Metanephros (tissue), 2 donors: Measurements from ENCODE around the gene CD151. TPM values are rescaled to one million over a fixed set of nuclear protein-coding genes. Genes with fewer than 3 reads are reported as not detected.

Experiments
- small RNA-seq: library from RNA; depleted of rRNA; stranded (forward); fragments of <200 nt; gene quantifications from one replicate; pipeline ENCODE3, GENCODE V24; 2014; ENCODE audit warnings: low replicate concordance
- total RNA-seq: library from RNA; depleted of rRNA; stranded (reverse); fragments of >200 nt; gene quantifications from one replicate; pipeline ENCODE4 v1.2.3, GENCODE V29; 2014

The CD151 gene
- total RNA-seq, result 153 TPM

DNA sequence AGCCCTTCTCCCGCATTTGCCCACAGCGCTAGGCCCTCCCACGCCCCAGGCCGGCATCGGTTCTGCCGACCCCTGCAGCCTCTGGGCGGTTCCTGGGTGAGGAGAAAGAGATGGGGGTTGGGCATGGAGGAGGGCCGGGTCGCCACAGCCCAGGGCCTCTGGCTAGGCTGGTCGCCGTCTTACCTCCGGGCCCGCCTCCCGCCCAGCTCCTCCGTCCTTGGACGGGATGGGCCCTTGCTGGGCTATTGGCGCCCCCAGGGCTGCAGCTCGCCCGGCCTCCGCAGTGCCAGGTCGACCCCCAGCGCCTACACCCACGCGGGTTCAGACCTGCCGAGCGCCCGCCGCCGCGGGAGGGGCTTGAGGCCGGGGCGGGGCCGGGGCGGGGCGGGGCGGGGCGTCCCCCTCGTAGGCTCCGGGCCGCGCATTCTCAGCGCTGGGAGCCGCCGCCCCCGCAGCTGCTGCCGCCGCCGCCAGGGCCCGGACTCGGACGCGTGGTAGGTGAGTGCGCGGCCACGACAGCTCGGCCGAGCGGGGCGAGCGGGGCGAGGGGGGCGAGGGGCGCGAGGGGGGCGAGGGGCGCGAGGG lies at the start of gene CD151:
CD151 (plus strand) TSS at position 424 of the 585 bp plus-strand sequence. CDS start 3,118 bp downstream, outside the sequence.

DNA sequence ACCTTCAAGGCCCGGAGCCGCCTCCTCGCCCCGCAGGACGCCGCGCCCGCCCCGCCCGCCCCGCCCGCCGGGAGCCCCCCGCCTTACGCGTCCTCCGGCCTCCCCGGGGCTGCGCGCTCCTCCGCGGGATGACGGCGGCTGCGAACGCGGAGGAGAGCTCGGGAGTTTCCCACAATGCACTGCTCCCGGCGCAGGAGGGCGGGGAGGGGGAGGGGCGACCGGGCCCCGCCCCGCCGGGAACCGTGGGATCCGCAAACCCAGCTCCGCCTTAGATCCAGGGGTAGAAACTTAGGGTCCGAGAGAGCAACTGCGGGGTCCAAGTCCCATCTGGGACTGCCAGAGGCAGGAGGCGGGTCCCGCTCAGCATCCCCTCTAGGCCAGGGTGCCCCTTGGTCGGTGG lies 42.8 kb upstream of the CD151 start, which contains the start of gene CEND1:
CEND1 (minus strand) TSS at position 148 of the 400 bp plus-strand sequence. CDS start 1,514 bp downstream, outside the sequence.

DNA sequence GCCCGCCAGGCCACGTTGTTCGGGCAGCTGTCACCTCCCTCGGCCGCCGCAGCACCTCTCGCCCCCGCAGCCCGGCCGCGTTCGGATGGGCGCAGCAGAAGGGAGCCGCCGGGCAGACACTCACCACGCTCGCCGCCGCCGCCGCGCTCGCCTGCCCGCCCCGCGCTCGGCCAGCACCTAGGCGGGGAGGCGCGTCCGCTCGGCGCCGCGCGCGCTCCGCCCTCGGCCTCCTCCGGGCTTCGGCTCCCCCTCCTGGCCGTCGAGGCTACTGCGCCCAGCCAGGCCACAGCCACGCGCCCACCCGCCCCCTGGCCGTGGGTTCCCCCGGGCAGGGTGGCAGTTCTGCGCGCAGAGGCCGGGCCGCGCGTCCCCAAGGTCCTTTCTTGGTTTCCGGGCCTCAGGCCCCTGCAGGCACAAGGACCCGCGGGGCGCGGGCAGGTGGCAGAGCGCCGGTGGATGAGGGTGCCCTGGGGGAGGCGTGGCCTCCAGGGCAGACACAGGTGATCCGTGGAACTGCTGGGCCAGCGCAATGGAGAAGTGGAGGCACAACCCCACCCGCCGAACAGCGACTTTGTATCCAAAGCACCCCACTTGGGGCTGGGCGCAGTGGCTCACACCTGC lies 34.5 kb upstream of the CD151 start, which contains the start of gene SLC25A22:
SLC25A22 (minus strand) TSS at position 189 of the 621 bp plus-strand sequence. CDS start 3,275 bp downstream, outside the sequence.

DNA sequence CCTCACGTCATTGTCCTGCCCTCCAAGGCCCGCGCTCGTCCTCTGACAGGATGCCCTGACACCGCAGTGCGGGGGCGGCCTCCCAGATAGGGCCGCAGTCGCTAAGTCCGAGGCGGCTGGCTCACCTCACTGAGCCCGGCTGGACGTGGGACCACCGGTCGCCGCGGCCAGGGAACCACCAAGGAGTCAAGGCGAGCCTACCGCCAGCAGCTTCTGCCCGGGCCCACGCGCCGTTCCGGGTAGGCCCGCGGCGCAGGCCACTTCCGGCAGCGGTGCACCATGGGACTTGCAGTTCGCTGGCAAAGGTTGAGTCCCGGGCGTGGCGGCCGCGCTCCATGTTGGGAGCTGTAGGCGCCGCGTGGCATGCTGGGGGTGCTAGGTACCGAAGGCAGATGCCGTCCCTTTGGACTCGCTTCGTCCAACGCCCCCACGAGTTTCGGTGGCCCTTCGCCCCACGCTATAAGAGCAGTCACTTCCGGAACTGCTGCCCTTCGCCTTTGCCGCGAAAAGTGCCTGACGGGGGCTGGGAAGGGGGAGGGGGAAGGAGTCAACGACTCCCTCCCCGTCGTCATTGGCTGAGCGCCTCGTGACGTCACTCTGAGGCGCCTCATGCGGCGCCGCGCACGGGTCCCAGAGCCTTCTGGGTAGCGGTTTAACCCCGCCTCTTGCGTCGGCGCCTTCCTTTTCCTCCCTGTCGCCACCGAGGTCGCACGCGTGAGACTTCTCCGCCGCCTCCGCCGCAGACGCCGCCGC lies 23.3 kb upstream of the CD151 start, which contains the start of gene RPLP2:
RPLP2 (plus strand) TSS at position 681 of the 753 bp plus-strand sequence. CDS start 268 bp downstream, outside the sequence.

DNA sequence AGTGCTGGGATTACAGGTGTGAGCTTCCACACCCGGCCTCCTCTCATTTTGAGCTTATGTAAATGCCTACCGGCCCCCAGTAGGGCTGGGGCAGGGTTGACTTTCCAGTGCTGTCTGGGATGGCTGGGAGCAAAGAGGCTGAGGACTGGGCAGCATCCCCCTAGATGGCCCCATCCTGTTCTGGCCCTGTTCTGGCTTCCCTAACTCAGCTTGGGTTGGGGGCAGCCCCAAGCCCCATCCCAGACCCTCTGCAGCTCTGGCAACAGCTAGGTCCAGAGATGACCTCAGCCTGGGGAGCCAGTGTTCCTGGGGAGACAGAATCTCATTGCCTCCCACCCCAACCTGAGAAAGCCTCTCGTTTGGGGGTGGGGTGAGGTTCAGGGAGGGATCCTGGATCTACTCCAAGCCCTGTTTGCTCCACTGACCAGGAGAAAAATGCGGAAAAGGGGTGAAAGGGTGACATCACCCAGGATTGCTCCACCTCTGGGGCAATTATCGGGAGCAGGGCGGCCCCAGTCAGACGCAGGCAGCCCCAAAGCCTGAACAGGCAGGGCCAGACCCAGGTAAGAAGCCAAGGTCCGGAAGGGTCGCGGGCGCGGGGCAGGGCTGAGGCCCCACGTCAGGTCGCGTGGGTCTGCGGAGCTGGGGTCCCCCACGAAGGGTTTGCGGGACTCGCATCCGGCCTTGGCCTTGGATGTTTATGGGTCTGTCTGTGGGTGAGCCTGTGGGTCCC lies 14.2 kb upstream of the CD151 start, which contains the start of gene PNPLA2:
PNPLA2 (plus strand) TSS at position 519 of the 733 bp plus-strand sequence. CDS start 805 bp downstream, outside the sequence.

DNA sequence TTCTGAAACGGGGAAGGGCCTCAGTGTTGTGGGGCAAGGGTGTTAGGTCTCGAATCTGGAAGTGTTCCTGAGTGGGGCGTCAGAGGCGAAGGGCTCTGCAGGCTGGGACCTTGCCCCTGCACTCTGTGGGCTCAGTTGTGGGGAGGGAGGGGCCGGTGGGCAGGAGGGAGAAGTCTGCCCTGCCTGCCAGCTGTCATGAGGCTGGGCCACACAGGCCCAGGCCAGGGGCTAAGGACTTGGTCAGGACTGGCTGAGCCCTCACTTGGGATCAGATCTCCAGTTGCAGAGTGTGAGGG lies 4.9 kb upstream of the CD151 start, which contains the start of gene CRACR2B:
CRACR2B (plus strand) TSS at position 23 of the 296 bp plus-strand sequence. CDS start 689 bp downstream, outside the sequence.

DNA sequence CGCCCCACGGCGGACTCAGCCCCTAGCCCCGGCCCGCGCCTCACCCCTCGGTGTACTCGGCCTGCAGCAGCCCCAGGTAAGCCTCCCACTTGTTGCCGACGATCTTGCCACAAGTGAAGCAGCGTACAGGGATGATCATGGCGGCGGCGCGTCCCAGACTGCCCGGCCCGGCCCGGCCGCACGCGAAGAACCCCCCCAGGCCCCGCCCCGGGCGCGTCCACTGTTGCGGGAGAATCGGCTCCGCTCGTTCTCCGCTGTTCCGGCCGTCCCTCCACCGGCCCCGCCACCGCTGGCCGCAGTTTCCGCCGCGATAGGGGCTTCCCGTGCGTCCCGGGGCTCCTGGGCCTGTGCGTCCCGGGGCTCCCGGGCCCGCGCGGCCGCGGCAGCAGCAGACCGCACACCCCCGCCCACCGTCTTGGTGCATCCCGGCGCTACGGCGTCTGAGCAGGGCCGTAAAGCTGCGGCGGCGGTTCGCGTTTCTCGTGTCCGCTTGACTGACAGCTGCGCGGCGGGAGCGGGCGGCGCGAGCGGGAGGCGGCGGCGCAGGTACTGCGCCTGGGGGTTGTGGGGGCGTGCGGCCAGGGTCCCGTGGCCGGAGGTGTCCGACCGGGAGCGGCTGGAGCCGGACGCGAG lies 9.7 kb downstream of the CD151 start, which contains the start of the genes POLR2L and TSPAN4:
POLR2L (minus strand) TSS at position 160 of the 633 bp plus-strand sequence; CDS start at position 139, 21 bp downstream.
TSPAN4 (plus strand) TSS at position 483 of the 633 bp plus-strand sequence. CDS start 7,453 bp downstream, outside the sequence.

Small RNAs within 50 kb of the gene (small RNA-seq; reads per million reads assigned to genes)
- not detected for gene SNORA52

Other genes starting within 250 kb of the CD151 start
- 18.1 TPM for gene IRF7, start 217.0 kb upstream of the CD151 start, total RNA-seq
- 21.3 TPM for gene CDHR5, start 208.0 kb upstream of the CD151 start, total RNA-seq
- 7.6 TPM for gene SCT, start 205.8 kb upstream of the CD151 start, total RNA-seq
- 1.3 TPM for gene DRD4, start 195.7 kb upstream of the CD151 start, total RNA-seq
- gene DEAF1, start 137.7 kb upstream of the CD151 start, total RNA-seq, result 27.9 TPM
- gene TMEM80, start 137.1 kb upstream of the CD151 start, total RNA-seq, result 16.8 TPM
- gene EPS8L2, start 126.7 kb upstream of the CD151 start, total RNA-seq, result 137 TPM
- 118 TPM for gene TALDO1, start 85.5 kb upstream of the CD151 start, total RNA-seq
- 67.5 TPM for gene GATD1, start 55.5 kb upstream of the CD151 start, total RNA-seq
- 0.12 TPM for gene CEND1, start 42.9 kb upstream of the CD151 start, total RNA-seq
- gene SLC25A22, start 34.7 kb upstream of the CD151 start, total RNA-seq, result 10.7 TPM
- gene PIDD1, start 27.7 kb upstream of the CD151 start, total RNA-seq, result 19.7 TPM
- 558 TPM for gene RPLP2, start 23.0 kb upstream of the CD151 start, total RNA-seq
- 76.7 TPM for gene PNPLA2, start 14.0 kb upstream of the CD151 start, total RNA-seq
- gene CRACR2B, start 5.0 kb upstream of the CD151 start, total RNA-seq, result 12.9 TPM
- 39.9 TPM for gene POLR2L, start 9.6 kb downstream of the CD151 start, total RNA-seq
- gene TSPAN4, start 9.9 kb downstream of the CD151 start, total RNA-seq, result 75.3 TPM
- 55.0 TPM for gene CHID1, start 77.9 kb downstream of the CD151 start, total RNA-seq
- 93.0 TPM for gene AP2A2, start 92.9 kb downstream of the CD151 start, total RNA-seq
- gene MUC6, start 203.8 kb downstream of the CD151 start, total RNA-seq, result 5.0 TPM
- gene MUC2, start 241.9 kb downstream of the CD151 start, total RNA-seq, result under 0.01 TPM